ENCODE measurements around the gene SH3TC2.

SH3TC2 gene

DNA sequence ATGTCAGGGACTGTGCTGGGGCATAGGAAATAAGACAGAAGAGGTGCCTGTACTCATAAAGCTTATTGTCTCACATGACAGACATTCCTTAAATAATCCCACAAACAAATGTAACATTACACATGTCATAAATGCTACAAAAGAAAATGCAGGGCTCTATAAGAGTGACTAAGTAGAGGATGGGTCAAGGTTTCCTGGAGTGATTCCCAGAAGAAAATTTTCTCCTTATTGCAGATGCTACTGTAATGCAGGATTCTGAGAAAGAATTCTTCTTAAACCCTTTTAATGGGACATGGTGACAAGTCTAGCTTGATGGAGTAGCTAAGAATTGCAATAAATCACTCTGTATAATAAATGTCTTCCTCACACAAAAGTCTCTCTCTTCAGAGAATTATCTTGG, 55.7 kb downstream of the SH3TC2 start:
- no peak overlapping the region for H3K4me3 ChIP-seq (ENCODE audit: low read length)
- TF ChIP-seq ZNF274 (IDR thresholded peaks at IDR 0.05; ENCODE audit: low read depth, low read length) = no peak

DNA sequence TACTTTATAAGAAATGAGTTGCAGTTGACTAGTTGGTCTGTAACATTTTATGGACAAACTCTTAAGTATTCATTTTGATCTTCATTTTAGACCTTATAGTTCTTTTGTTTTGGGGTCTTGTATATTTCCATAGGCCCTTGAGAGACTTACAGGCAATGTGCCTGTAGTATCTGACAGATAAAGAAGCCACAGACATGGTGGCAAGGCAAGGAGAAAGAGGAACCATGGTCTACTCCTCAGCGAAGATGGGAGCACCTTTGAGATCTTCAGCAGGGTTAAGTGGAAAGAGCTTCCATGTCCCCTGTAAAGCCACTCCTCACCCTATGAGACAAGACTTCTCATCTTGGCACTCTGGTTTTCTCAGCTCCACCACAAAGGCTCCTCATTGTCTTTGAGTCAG, 56.4 kb downstream of the SH3TC2 start:
- TF ChIP-seq ZNF274 (IDR thresholded peaks at IDR 0.05; ENCODE audit: low read depth, low read length) = no peak

DNA sequence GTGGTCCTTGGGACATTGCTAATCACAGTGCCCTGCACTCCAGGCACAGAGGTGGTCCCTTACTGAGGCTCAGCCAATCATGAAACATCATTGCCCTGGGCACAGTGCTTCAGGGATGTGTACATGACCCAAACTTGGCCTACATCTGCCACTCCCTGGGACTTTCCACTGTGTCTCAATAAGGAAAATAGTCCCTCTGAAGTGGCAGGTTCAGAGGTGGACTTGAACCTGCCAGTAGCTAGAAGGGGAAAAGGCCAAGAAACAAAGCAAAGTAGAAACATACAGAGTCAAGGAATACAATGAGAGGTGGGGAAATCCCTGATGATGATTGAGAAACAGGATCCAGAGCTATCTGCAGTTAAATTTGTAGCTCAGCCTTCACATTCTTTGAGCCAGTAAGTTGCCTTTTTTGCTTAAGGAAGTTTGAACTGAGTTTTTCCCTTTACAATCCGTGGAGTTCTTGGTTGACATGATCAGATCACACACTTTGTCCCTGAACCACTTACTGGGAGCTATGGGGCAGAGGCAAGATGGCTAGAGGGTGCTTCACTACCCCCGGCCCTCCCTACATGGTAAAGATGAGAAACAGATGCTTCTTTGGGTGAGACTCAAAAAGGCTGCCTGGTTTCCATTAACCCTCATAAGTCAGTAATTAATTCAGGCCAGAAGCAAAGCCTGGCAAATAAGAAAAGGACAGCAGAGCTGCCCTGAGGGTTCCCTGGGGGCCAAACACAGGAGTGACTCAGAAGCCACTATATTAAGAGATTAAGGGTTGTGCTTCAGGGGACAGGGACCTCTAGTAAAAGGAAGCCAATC, 57.6 kb downstream of the SH3TC2 start:
- TF ChIP-seq ZNF274 (IDR thresholded peaks at IDR 0.05; ENCODE audit: low read depth, low read length) = no peak
- H3K4me3 ChIP-seq (ENCODE audit: low read length) = no peak overlapping the region

More for the DNA sequence above, 56.4 kb downstream of the SH3TC2 start:
- H3K4me3 ChIP-seq (ENCODE audit: low read length) = no peak overlapping the region

DNA sequence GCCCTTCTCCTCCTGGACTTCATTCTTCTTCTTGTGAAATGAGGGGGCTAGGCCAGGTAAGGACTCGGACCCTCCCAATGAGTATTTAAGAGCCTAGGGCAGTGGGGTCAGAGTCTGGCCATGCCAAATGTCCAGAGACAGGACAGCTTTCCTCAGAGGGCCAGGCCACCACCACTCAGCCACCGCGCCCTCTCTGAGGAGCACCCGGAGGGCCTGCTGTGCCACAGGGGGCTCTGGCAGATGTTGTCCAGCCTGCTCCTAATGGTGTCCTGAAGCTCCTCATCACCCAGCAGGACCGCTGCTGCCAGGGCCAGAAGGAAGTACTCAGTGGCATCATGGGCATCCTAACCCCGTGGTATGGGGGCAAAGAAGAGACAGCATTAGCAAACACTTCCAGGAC, 58.3 kb downstream of the SH3TC2 start:
- TF ChIP-seq ZNF274 (IDR thresholded peaks at IDR 0.05; ENCODE audit: low read depth, low read length) = no peak
- no peak overlapping the region for H3K4me3 ChIP-seq (ENCODE audit: low read length)

DNA sequence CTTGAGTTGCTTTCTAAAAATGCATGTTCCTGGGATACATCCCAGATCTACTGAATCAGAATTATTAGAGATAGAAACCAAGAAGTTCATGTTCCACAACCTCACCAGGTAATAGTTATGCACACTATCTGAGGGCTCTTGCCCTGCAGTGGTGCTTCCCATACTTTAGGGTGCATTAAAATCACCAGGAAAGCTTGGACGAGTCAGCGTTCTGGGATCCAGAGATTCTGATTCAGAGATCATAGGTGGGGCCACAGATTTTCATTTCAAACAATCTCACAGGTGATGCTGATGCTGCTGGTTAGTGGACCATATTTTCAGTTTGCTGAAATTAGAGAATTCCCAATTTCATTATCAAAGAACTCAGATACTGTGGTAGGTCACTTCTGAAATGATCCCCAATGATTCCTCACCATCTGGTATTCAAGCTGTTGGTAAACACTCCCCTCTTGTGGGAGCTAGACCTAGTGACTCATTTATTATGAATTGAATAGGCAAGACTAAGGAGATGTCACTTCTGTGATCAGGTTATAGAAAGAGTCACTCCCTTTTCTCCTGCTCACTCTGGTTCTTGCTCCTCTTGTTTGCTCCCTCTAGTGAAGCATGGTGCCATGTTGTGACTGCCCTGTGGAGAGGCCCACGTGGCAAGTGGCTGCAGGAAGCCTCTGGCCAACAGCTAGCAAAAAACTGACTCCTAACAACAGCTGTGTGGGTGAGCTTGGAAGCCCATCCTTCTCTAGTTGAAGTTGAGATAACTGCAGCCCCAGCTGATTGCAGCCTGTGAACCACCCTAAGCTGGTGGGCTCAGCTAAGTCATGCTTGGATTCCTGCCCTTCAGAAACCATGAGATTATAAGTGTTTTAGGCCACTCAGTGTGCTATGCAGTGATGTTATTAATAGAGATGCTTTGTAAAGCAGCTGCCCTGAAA, 59.8 kb downstream of the SH3TC2 start:
- TF ChIP-seq ZNF274 (IDR thresholded peaks at IDR 0.05; ENCODE audit: low read depth, low read length) = no peak
- no peak overlapping the region for H3K4me3 ChIP-seq (ENCODE audit: low read length)

DNA sequence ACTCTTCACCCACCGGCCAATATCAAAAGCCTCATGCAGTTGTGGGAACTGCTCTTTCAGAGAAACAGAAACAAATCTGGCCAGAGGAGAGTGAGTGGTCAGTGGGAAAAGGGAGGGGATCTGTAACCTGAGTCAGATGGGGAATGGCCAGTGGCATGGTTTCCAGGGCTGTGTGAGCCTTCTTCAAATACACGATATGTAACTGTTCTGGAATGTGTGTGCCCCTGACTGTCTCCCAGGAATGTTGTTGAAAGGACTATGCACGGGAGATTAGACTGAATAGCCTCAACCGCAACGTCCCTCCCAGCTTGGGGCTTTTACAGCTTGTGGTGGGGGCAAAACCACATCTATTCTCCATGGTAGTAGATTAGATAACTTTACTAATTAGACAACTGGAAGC, 60.8 kb downstream of the SH3TC2 start:
- no peak overlapping the region for H3K4me3 ChIP-seq (ENCODE audit: low read length)
- TF ChIP-seq ZNF274 (IDR thresholded peaks at IDR 0.05; ENCODE audit: low read depth, low read length) = no peak

DNA sequence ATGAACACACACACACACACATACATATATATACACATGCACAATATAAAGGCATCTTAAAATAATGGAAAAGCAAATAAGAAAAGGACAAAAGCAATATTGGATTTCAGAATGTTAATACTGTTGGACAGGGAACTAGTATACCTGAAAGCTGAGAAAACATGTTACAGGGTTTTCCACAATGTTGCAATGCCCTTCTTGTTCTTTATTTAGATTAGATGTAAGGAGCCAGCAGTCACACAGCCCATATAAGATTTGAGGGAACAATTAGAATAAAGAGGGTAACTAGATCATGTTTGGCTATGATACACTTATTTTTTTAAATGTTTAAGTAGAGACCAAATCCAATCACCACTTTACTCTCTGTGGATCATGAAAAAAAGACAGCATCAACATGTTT, 61.7 kb downstream of the SH3TC2 start:
- no peak for TF ChIP-seq ZNF274 (IDR thresholded peaks at IDR 0.05; ENCODE audit: low read depth, low read length)
- H3K4me3 ChIP-seq (ENCODE audit: low read length) = no peak overlapping the region

DNA sequence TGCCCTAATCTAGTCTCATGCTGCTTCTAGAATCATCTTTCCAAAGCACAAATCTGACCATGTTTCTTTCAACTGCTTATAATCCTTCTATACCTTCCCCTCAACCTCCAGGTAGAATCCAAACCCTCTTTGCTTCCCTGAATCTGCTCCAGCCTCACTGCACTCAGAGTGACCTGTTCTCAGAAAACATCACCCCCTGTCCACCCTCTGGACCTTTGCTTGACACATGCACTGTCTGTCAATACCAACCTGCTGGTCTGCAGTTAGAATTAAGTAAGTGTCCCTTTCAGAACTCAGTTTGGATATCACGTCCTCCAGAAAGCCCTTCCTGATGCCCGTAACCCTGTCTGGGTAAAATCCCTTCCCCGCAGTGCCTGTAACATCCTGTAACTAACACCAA, 63.1 kb downstream of the SH3TC2 start:
- H3K4me3 ChIP-seq (ENCODE audit: low read length) = no peak overlapping the region
- no peak for TF ChIP-seq ZNF274 (IDR thresholded peaks at IDR 0.05; ENCODE audit: low read depth, low read length)

DNA sequence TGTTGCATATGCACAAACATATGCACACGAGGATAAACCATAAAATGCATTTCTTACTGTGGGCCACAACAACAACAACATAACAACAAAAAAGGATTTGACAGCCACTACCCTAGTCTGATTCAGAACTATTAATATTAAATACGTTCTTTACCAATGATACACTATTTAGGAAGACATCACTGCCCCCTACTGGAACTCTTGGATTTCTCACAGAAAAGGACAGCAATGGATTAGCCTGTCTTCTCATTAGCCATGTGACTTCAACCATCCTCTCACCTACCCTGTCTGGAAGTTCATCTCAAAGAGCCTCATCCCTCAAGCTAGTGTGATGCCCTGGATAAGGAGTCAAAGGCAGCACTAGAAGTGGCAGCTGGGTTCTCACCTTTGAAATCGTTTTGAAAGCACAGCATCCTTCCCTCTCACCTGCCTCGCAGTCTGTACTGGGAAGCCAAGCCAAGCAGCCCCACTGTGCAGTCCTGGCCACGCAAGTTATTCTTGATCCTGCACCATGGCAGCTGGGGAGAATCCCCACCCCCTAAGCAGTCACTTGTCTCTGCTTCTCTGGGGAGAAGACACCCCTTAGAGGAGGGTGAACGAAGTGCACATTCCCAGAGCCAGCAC, 64.6 kb downstream of the SH3TC2 start:
- TF ChIP-seq ZNF274 (IDR thresholded peaks at IDR 0.05; ENCODE audit: low read depth, low read length) = no peak
- no peak overlapping the region for H3K4me3 ChIP-seq (ENCODE audit: low read length)

DNA sequence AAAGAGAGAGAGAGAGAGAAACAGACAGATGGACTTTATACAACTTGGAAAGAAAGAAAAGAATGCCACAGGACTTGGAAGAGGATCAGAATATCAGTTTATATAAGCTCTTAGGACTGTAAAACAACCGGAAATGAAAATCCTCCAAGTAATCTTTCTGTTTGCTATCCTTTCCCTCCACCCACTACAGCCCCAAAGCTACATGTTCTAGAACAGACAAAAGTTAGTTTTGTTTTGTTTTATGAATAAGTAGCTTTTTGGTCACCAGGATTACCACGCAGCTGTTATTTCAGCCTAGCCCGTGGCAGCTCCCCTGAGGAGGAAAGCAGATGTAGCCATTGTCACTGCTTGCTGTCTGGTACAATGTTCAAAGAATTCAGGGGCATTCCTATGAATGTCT, 66.6 kb downstream of the SH3TC2 start:
- TF ChIP-seq ZNF274 (IDR thresholded peaks at IDR 0.05; ENCODE audit: low read depth, low read length) = no peak
- no peak overlapping the region for H3K4me3 ChIP-seq (ENCODE audit: low read length)

DNA sequence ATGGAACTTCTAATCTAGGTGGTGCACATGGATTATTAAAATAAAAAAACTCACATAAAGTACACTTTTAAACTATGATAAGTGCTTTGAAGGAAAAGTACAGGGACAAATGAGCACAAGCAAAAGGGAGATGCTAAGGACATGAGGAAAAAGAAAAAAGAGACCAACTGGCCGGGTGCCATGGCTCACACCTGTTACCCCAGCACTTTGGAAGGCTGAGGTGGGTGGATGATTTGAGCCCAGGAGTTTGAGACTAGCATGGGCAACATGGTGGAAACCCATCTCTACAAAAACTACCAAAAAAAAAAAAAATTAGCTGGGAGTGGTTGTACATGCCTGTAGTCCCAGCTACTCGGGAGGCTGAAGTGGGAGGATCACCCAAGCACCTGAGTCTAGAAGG, 67.1 kb downstream of the SH3TC2 start:
- no peak for TF ChIP-seq ZNF274 (IDR thresholded peaks at IDR 0.05; ENCODE audit: low read depth, low read length)
- H3K4me3 ChIP-seq (ENCODE audit: low read length) = no peak overlapping the region

DNA sequence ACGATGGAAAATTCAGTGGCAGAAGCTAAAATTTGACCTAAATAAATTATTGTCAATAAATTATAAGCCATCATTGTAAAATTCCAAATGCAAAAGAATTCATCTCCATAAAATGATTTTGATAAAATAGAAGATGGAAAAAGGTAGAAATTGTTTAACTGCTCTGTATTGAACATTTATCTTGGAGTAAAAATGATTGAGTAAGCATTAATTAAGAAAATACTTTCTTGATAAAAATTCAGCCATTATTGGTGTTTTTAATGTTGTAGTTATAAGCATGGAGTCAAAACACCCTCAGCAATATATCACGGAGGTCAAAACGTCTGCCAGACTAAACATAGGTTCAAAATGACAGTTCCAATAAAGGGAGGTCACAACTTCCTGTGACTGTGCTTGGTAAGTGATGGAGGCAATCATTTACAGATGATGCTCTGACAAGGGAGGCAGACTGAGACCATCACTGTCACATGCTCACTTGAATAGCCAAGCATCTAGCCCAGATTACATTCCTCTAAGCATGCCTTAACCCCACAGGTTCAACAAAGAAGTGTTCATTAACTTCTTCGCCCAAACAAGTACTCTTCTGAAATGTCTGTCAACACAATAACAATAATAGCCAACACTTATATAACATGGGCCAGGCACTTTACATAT, 69.5 kb downstream of the SH3TC2 start:
- TF ChIP-seq ZNF274 (IDR thresholded peaks at IDR 0.05; ENCODE audit: low read depth, low read length) = no peak
- no peak overlapping the region for H3K4me3 ChIP-seq (ENCODE audit: low read length)

DNA sequence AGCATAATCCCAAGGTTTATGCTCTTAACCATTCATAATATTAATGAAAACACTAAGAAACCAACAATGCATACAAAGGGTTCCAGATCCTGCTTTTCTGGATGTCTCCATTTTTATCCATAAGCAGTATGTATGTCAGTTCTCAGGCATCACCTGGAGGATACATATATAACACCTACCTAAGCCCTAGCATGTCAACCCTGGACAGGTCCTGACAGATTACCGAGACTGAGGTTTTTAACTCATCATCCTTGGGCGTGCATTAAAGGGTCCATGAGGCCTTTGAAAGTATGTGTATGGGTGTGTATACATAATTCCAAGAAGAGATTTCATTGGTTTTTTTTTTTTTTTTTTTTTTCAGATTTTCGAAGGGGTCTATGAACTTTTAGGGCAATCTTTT, 70.6 kb downstream of the SH3TC2 start:
- no peak for TF ChIP-seq ZNF274 (IDR thresholded peaks at IDR 0.05; ENCODE audit: low read depth, low read length)
- no peak overlapping the region for H3K4me3 ChIP-seq (ENCODE audit: low read length)

DNA sequence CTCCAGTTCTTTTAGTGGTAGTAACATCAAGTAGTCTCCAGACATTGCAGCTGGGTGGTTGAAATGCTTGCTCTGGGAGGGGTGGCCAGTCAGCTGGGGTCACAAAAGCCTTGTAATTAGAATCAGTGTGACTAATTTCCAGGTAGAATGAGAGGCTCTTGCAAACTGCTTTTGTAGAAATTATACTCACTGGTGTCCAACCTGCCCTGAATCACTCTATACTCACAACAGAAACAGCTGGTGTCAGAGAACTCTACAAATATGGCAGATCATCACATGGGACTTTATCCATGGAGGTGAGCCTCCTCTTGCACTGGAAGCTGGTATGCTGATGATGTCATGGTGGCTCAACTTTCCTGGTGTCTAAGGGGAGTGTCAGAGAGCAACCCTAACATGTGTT, 71.3 kb downstream of the SH3TC2 start:
- no peak for TF ChIP-seq ZNF274 (IDR thresholded peaks at IDR 0.05; ENCODE audit: low read depth, low read length)
- no peak overlapping the region for H3K4me3 ChIP-seq (ENCODE audit: low read length)

Measured in GM08714 (cell line).